Fibroblast of peridontal ligament (primary cell): Measurements from ENCODE around the gene OTOS.

ENCODE experiments used
- DNase-seq: peaks from one replicate; pipeline ENCODE4 v3.0.0-alpha.2; 2010; ENCODE audit errors: extremely low read depth

The OTOS gene

DNA sequence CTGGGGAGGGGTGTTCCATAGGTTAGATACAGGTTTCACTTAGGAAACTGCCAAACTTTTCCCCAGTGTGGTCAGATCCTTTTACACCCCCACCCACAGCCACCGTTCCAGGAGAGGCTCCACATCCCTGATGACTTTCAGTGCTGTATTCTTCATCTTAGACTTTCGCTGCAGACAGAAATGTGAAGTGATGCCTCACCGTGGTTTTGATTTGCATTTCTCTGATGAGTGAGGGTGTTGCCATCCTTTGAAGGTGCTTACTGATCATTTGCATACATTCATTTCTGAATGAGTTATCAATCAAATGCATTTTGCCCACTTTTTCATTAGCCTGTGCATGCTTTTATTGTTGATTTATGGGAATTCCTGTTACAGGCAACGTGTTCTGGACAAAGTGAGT lies 19.3 kb downstream of the OTOS start:
- no peak for DNase-seq

DNA sequence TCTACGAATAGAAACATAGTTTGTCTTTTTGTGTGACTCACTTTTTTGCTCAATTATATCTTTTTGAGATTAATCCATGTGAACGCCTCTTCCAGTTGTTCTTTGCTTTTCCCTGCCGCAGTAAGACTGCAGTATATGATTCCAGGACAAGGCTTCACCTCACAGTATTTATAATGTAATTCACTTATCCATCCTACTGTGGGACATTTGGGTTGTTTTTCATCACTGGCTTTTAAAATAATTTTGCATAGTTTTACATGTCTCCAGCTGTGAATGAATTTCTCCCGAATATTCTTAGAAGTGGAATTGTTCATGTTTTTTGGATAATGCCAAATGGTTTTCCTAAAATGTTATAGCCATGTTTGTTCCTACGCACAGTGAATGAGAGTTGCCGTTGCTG lies 26.2 kb downstream of the OTOS start:
- DNase-seq, result no peak

DNA sequence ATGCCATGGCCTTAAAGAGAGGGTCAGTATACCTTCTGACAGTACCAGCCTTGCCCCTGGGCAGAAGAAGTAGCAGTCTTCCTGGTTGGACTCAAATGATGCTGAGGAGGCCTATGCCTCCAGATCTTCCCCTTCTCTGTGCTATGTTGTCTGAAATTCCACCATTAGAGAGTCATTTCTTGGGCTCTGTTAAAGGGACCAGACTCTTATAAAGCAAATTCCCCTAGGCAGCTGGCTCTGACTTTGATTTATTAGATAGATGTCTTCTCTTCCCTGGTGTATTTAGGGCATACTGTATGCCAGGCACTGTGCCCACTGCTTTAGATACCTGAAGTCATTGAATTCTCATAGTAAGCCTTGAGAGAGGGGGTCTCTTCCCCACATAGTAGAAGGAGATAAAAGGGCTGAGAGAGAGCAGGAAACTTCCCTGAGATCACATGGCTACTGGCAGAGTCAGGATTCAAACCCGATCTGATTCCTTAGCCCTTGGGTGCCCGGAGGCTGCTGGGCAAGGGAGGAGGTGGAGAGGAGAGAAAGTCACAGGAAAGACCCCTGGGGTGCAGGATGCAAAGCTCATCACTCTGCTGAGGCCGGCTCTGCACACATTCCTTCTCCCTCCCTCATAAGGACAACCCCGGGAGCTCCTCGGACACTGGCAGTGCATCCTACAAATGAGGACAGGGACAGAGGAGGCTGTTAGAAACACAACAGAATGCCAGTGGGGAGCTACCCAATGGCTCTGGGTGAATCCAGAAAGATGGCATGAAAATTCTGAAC lies 27.4 kb downstream of the OTOS start:
- no peak for DNase-seq

DNA sequence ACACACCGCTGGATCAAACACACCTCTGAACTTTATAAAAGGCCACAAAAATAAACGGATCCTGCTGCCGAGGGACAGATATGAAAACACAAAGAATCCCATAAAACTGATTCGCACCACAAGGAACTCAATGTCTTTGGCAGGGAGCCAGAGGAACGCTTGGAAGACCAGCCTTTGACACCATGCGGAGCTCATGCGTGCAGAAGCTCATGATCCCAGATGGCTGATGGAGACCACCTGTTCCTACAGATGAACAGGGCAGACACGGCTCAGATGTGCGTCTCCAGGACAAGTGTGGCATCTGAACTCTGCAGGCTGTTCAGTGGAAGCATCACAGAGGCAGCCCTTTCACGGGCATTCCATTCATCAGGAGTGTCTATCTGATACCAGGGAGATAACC lies 29.2 kb downstream of the OTOS start:
- no peak for DNase-seq

DNA sequence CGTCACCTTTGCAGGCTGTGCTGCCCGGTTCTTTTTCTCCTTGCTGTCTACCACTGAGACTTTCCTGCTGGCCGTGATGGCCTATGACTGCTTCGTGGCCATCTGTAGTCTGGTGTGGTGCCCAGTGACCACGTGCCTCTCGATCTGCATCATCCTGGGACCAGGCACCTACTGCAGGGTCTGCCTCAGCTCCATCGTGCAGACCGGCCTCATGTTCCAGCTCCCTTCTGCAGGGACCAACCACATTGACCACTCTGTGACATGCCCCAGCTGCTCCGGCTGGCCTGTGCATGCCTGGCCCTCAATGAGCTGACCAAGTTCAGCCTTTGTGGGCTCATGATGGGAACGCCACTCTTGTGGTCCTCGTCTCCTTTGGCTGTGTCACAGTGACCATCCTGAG lies 31.1 kb downstream of the OTOS start:
- no peak for DNase-seq

DNA sequence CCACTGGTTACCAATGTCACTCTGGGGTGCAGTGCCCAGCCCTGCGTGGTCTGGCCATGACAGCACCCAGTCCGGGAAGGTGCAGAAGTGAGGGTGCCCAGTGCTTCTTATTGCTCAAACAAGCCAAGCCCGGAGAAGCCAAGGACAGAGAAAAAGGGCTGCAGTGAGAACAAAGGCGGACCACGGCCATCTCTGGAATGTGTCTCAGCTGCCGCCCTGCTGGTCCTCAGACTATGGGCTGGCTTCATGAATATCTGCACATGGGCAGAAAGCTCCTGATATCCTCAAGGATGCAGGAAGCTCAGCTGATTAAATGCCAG lies 33.0 kb downstream of the OTOS start:
- DNase-seq, result no peak

DNA sequence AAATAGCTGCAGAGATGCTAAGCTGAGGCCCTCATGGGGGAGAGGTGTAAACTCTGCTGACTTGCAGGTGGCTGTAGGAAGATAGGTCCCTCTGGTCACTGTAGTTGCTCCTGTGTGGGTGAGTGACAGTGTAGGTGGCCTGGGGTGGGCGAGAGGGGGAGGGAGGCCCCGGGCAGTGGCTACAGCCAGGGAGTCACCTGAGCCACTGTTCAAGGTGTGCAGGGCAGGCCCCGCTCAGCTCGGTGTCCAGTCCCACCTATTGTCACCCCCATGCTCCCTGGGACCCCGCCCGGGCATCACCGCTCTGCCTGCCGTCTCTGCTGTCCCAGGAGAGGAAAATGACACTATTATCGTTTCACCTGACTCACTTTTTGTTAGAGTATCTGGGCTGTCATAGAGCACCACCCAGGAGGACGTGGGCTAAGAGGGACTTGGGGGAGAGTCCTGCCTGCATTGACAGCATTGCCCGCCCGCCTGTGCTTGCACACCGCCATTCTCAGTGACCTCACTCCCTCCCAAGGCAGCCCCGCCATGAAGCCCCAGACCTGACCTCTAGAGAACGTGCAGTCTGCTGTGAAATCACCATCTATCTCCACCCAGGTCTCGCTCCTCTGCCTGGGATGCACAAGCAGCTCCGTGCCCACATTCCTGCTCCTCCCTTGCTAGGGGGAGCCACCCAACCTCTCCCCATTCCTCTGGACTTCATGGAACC lies 33.5 kb downstream of the OTOS start:
- DNase-seq, result no peak

DNA sequence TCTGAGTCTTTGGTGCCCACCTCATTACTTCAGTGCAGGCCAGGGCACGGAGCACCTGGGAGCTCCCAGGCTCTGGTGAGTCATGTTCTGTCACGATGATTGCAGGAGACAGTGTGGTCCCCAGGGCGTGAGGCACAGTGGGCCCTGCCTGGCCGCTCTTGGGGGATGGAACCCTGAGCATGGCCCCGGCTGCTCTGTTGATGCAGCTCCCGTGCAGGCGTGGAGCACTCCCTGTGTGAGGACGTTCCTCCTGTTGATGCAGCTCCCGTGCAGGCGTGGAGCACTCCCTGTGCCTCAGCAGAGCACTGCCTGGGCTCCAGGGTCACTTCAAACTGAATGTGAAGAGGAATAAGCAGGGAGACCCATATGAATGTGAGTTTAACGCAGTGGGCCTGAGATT lies 34.5 kb downstream of the OTOS start:
- DNase-seq, result no peak

DNA sequence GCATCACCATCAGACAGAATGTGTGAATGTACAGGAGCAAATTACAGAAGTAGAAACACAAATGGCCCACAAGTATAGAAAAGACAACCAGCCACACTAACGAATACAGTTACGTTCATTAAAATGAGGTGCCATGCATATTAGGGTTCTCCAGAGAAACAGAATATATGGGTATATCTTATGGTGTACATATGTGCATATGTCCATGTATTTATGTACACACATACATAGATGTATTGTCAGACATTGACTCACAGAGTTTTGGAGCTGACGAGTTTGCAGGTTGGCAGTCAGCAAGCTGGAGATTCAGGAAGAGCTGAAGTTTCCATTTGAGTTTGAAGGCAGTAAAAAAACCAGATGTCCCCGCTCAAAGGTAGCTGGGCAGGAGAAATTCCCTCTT lies 37.3 kb downstream of the OTOS start:
- DNase-seq, result no peak

DNA sequence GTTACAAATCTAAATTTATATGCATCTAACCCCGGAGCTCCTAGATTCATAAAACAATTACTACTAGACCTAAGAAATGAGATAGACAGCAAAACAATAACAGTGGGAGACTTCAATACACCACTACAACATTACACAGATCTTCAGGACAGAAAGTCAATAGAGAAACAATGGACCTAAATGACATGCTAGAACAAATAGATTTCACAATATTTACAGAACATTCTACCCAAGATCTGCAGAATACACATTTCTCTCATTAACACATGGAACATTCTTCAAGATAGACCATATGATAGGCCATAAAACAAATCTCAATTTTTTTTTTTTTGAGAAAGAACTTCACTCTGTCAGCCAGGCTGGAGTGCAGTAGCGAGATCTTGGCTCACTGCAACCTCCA lies 42.1 kb downstream of the OTOS start:
- DNase-seq, result no peak

DNA sequence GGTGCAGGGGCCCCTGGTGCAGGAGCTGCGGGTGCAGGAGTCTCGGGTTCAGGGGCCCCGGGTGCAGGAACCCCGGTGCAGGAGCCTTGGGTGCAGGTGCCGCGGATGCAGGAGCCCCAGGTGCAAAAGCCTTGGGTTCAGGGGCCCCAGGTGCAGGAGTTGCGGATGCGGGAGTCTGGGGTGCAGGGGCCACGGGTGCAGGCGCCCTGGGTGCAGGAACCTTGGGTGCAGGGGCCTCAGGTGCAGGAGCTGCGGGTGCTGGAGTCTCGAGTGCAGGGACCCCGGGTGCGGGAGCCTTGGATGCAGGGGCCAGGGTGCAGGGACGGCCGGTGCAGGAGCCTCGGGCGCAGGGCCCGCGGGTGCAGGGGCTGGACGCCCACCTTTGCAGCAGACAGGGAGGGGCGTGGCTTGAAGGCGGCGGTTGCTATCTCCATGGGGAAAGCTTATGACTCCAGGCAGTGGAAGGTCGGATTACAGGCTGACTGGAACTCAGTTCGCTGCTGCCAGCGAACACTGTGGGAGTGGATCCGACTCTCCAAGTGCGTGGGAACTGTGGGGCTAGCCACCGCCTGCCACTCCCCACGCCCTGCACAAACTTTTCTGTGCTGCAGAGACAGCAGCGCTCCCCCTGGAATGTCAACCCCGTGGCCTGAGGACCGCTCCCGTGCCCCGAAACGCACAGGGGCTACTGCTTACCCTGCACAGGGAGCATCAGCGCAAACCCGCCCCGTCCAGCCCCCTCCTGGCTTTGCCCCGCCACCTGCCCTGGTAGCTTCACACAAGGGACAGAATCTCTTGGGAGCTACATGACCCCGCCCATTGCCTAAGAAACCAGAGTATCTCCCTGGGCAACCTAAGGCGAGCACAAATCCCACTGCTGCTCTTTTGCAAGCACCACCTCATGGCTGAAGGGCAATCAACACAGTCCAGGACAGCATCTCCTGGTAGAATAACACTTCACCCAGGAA lies 44.6 kb downstream of the OTOS start:
- no peak for DNase-seq

DNA sequence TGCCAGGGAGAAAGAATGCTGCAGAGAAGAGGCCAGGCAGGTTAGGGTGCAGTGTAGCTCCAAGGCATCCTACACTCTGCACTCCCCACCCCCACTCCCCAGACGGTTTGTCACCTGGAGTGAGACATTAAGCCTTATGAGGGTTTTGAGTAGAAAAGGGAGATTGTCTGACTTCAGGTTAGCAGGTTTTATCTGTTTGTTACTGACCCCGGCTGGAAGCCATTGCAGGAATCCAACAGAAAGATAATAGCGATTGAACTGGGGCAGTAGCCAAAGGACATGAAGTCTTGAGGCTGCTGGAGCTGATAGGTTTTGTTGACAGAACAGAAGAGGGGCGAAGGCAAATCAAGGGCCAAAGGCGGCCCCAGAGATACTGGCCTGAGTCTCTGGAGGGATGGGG lies 51.2 kb downstream of the OTOS start:
- DNase-seq, result no peak
